ENCODE data around the gene TNFRSF21. TPM values are rescaled to one million over a fixed set of nuclear protein-coding genes. Genes with fewer than 3 reads are reported as not detected.

Gene TNFRSF21
- total and polyA plus RNA-seq, 7 donors: 2.7 to 22.3 (median 6.2) TPM

DNA sequence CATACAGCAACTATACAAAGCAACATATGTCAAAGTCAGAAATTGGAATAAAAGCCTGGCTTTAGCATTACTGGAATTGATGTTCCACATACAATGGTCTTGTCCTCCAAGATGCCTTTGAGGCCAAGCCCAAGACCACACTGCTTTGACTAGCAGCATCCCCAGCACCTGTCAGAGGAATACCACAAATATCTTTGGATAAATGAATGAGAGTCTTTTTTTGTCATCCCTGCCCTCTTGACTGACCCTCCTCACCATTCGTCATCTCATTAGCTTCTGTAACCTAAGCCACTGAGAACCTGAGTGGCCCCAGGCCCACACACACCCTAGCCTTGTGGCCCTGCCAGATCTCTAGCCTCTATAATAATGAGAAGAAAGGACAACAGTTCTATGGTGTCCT lies 48.5 kb downstream of the TNFRSF21 start:
- DNase-seq (no peak), ATAC-seq (no peak)
- intact Hi-C loops (cut with DNase I): no loop called here
- Histone ChIP-seq H3K4me1 (no peaks in the 10 kb centered on the region), H3K9me3 (no peaks in the 10 kb centered on the region), H3K36me3 (ENCODE audit: insufficient read depth in 1 of 2, low read depth in 1 of 2) (no peaks in the 10 kb centered on the region), H3K27ac (no peak overlapping the region), H3K27me3 (ENCODE audit: insufficient read depth in 3 of 3, low read length in 2 of 3) (no peaks in the 10 kb centered on the region), H3K4me3 (no peak overlapping the region)
- WGBS, 3 donors: 48 to 64% (median 56%) methylated on average over 1 of the region's 1 CpG
- TF ChIP-seq, protein P1, sequence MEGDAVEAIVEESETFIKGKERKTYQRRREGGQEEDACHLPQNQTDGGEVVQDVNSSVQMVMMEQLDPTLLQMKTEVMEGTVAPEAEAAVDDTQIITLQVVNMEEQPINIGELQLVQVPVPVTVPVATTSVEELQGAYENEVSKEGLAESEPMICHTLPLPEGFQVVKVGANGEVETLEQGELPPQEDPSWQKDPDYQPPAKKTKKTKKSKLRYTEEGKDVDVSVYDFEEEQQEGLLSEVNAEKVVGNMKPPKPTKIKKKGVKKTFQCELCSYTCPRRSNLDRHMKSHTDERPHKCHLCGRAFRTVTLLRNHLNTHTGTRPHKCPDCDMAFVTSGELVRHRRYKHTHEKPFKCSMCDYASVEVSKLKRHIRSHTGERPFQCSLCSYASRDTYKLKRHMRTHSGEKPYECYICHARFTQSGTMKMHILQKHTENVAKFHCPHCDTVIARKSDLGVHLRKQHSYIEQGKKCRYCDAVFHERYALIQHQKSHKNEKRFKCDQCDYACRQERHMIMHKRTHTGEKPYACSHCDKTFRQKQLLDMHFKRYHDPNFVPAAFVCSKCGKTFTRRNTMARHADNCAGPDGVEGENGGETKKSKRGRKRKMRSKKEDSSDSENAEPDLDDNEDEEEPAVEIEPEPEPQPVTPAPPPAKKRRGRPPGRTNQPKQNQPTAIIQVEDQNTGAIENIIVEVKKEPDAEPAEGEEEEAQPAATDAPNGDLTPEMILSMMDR (IDR thresholded peaks at IDR 0.05): no peak

DNA sequence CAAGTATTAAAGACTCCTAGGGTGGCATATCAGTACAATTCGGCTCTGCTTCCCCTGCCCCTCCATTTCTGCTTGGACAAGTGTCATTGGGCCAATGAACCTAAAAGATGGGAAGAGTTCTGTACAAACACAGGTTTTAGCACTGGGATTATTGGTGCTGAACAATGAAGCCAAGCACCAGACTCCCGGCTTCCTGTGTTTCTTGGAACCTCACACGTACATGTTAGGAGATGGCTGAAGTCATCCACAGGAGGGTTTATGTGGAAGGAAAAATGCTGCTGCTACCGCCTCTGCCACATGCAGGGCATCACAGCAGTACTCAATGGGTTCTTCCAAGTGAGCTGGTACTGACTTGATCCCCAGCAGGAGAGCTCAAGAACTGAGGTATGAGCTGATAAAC lies 49.7 kb downstream of the TNFRSF21 start:
- intact Hi-C loops (cut with DNase I): no loop called here
- no peaks in the 10 kb centered on the region for H3K27me3 ChIP-seq (ENCODE audit: insufficient read depth in 3 of 3, low read length in 2 of 3)
- no peak overlapping the region for H3K27ac ChIP-seq
- DNase-seq (no peak), ATAC-seq (no peak)
- no peaks in the 10 kb centered on the region for H3K36me3 ChIP-seq (ENCODE audit: insufficient read depth in 1 of 2, low read depth in 1 of 2)
- H3K4me1 ChIP-seq: no peaks in the 10 kb centered on the region
- TF ChIP-seq, protein P1 (IDR thresholded peaks at IDR 0.05): no peak
- WGBS, 3 donors: 45 to 78% (median 56%) methylated on average over 4 of the region's 4 CpGs
- no peaks in the 10 kb centered on the region for H3K9me3 ChIP-seq
- no peak overlapping the region for H3K4me3 ChIP-seq

DNA sequence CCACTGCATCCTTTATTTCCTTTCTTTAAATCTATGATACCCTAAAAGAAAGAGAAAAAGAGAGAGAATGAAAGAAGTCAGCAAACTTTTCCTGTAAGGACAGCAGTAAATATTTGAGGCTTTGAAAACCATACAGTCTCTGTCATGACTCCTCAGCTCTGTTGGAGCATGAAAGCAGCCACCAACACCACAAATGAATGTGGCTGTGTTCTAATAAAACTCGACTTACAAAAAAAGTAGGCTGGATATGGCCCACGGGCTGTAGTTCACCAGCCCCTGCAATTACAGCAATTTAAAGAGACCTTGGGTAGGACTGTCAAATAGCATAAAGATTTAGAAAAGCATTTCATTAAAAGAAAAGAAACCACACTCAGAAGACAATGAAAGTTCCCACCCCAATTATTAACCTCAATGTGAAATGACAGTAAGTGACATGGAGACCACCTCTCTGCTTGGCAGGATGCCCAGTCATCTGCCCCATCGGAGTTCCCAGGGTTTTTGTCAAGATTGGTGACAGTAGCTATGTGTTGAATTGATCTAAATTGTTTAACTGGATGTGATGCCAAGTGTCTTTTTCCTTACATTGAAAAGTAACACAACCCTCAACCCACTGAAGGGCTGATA lies 50.9 kb downstream of the TNFRSF21 start:
- DNase-seq (no peak), ATAC-seq (no peak)
- Histone ChIP-seq H3K27ac (no peak overlapping the region), H3K9me3 (no peaks in the 10 kb centered on the region), H3K27me3 (ENCODE audit: insufficient read depth in 3 of 3, low read length in 2 of 3) (no peaks in the 10 kb centered on the region), H3K4me1 (no peaks in the 10 kb centered on the region), H3K4me3 (no peak overlapping the region), H3K36me3 (ENCODE audit: insufficient read depth in 1 of 2, low read depth in 1 of 2) (no peaks in the 10 kb centered on the region)
- TF ChIP-seq, protein P1 (IDR thresholded peaks at IDR 0.05): no peak
- 62 to 66% (median 66%) methylated on average over 3 of the region's 3 CpGs for WGBS, 3 donors
- intact Hi-C loops (cut with DNase I): no loop called here

DNA sequence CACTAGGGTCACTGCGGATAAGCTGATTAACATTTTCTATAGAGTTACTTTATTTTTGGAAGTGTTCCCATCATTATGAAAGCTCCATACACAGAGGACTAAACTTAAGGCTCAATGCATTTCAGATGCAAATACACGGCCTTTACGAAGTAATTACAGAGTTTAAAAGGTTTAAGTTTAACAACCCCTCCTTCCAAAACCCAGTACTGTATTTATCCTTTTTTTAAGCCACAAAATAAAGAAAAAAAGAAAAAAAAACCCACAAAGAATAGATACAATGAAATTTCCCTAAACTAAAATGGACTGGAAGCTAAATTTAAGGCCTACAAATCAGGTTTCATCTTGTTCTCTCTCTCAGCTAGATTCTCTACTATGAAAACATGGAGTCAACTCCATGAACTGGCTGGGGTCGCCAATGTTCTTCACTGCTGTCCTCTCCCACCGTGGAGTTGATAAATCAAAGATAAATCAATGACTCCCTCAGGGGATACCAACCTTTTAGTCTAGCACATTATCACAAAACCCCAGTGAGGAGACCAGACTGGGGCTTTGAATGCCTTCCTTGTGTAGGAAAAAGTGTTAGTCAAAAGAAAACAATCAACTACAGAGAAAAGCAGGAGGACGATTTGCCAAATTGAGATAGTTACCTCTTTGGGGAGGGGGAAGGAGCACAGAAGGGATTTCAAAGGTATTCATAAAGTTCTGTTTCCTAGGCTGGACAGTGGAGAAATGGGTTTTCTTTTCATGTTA lies 52.5 kb downstream of the TNFRSF21 start:
- Histone ChIP-seq H3K4me3 (no peak overlapping the region), H3K36me3 (ENCODE audit: insufficient read depth in 1 of 2, low read depth in 1 of 2) (no peaks in the 10 kb centered on the region), H3K27ac (no peak overlapping the region), H3K27me3 (ENCODE audit: insufficient read depth in 3 of 3, low read length in 2 of 3) (no peaks in the 10 kb centered on the region), H3K4me1 (no peaks in the 10 kb centered on the region), H3K9me3 (no peaks in the 10 kb centered on the region)
- 88 to 92% (median 89%) methylated on average over 6 of the region's 6 CpGs for WGBS, 3 donors
- intact Hi-C loops (cut with DNase I): no loop called here
- ATAC-seq (no peak), DNase-seq (no peak)
- TF ChIP-seq, protein P1 (IDR thresholded peaks at IDR 0.05): no peak

Measured in psoas muscle (tissue), 8 donors.